ES-I3 (cell line): Measurements from ENCODE around the gene PLD5.
"Not testable (repeated sequence)": the region's sequence is repeated elsewhere in the genome, so short reads cannot be mapped to it uniquely, and the experiment has no call there.

Experiments used
- H3K36me3 ChIP-seq: 2 replicates; pipeline ENCODE4 v1.6.1; 2013; ENCODE audit warnings: mild to moderate bottlenecking, low read length, control low read depth, moderate library complexity; ENCODE audit not compliant: insufficient read depth
- H3K4me1 ChIP-seq: 2 replicates; pipeline ENCODE4 v1.6.1; 2013; ENCODE audit warnings: mild to moderate bottlenecking, control low read depth, low read length; ENCODE audit not compliant: insufficient read depth
- H3K9ac ChIP-seq: 2 replicates; pipeline ENCODE4 v1.6.1; 2013; ENCODE audit warnings: low read depth, mild to moderate bottlenecking, low read length, moderate library complexity
- H3K9me3 ChIP-seq: 2 replicates; pipeline ENCODE4 v1.6.1; 2013; ENCODE audit warnings: mild to moderate bottlenecking, low read length, moderate library complexity; ENCODE audit not compliant: control insufficient read depth, insufficient read depth

PLD5 gene

GRCh38 chr1:242187816-242188215 lies 336.7 kb downstream of the PLD5 start:
- H3K9ac ChIP-seq: no peak overlapping the region
- H3K36me3 ChIP-seq: no peaks in the 10 kb centered on the region
- no peaks in the 10 kb centered on the region for H3K9me3 ChIP-seq
- H3K4me1 ChIP-seq: no peaks in the 10 kb centered on the region

- Histone ChIP-seq H3K4me1 (no peaks in the 10 kb centered on the region), H3K9ac (no peak overlapping the region), H3K36me3 (no peaks in the 10 kb centered on the region), H3K9me3 (no peaks in the 10 kb centered on the region)
These were observed 337.3 kb downstream of the PLD5 start for GRCh38 chr1:242187171-242187570.

GRCh38 chr1:242185731-242186130 lies 338.8 kb downstream of the PLD5 start:
- H3K36me3 ChIP-seq: no peaks in the 10 kb centered on the region
- H3K9ac ChIP-seq: no peak overlapping the region
- H3K4me1 ChIP-seq: no peaks in the 10 kb centered on the region
- H3K9me3 ChIP-seq: no peaks in the 10 kb centered on the region

DNA sequence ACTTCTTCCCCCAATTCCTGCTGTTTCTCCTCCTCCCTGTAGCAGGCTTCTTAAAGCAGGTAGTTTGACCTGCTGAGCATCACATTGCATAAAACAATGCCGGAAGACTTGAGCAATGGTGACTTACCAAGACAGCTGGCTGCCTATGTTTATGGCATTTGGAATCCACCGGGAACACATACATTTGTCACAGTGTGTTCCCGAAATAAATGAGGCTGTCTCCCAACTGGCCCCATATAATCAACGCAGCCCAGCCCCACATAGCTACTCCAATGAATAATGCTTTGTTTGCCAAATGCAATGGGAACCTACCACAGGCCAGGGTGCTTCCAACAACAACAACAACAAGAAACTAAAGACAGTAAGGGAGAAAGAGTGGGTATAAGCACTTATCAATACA lies 339.5 kb downstream of the PLD5 start:
- no peaks in the 10 kb centered on the region; the same call in 1 of the 2 replicates for H3K4me1 ChIP-seq
- no peaks in the 10 kb centered on the region for H3K36me3 ChIP-seq
- H3K9ac ChIP-seq: no peak overlapping the region
- H3K9me3 ChIP-seq: no peaks in the 10 kb centered on the region

DNA sequence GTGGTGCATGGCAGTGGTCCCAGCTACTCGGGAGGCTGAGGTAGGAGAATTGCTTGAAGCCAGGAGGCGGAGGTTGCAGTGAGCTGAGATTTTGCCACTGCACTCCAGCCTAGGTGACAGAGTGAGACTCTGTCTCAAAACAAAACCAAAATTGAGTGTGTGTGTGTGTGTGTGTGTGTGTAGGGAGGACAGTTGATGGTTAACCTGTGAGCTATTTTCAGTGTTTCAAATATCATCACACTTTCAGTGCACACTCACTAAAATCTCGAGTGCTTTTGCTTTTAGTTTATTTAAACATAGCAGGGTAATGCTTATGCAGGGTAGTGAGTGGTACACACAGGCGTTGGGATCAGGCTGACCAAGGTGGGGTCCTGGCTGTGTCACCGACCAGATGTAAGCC lies 344.7 kb downstream of the PLD5 start:
- H3K9ac ChIP-seq, H3K9me3 ChIP-seq, H3K36me3 ChIP-seq, H3K4me1 ChIP-seq: not testable (repeated sequence)

DNA sequence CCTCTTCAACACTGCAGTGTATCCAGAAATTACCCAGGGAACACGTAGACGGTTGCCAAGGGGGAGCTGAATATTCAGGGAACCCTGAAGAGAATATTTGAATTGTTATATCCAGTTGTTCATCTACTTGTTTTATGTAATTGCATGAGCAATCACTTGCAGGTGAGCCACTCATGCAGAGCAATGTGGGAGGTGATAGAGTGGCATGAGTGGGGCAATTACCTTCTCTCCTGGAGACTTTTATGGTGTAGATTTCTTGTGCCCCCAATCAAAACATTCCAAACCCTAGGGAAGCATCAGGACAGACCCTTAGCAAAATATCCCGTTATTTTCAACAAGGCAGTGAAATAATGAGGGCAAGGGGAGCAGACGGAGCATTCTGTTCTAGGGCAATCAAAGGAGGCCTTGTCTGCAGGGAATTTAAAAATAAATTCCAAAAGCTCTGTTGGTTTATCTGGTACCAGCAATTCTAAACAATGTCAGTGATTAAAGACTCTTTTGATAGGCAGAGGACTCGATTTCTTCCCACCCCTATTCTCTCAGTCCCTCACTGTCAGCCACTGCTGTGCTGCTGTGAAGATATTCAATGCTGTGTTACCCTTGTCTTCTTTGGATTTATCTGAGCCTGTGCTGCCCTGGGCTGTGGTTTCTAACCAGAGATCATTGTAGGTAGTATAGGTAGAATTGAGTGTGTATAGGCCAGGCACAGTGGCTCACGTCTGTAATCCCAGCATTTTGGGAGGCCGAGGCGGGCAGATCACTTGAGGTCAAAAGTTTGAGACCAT lies 345.4 kb downstream of the PLD5 start:
- Histone ChIP-seq H3K9me3 (no peaks in the 10 kb centered on the region), H3K4me1 (peaks cover 9% of the 10 kb centered on the region; the same call in 1 of the 2 replicates), H3K36me3 (no peaks in the 10 kb centered on the region), H3K9ac (no peak overlapping the region)

- Histone ChIP-seq H3K9me3 (no peaks in the 10 kb centered on the region), H3K9ac (no peak overlapping the region), H3K36me3 (no peaks in the 10 kb centered on the region), H3K4me1 (peaks cover 9% of the 10 kb centered on the region; the same call in 1 of the 2 replicates)
These were observed 346.1 kb downstream of the PLD5 start for GRCh38 chr1:242178436-242178835.

- no peaks in the 10 kb centered on the region; the same call in 1 of the 2 replicates for H3K4me1 ChIP-seq
- H3K36me3 ChIP-seq: no peaks in the 10 kb centered on the region; the same call in 1 of the 2 replicates
- no peak overlapping the region for H3K9ac ChIP-seq
These were observed 362.4 kb downstream of the PLD5 start for GRCh38 chr1:242162140-242162539.

GRCh38 chr1:242147096-242147976 lies 377.2 kb downstream of the PLD5 start:
- H3K9ac ChIP-seq: no peak overlapping the region
- no peaks in the 10 kb centered on the region for H3K36me3 ChIP-seq
- H3K4me1 ChIP-seq: no peaks in the 10 kb centered on the region
- H3K9me3 ChIP-seq: no peaks in the 10 kb centered on the region

More at GRCh38 chr1:242162140-242162539, 362.4 kb downstream of the PLD5 start:
- no peaks in the 10 kb centered on the region; the same call in 1 of the 2 replicates for H3K9me3 ChIP-seq

- no peaks in the 10 kb centered on the region for H3K4me1 ChIP-seq
- no peaks in the 10 kb centered on the region for H3K36me3 ChIP-seq
- H3K9me3 ChIP-seq: no peaks in the 10 kb centered on the region
- no peak overlapping the region for H3K9ac ChIP-seq
These were observed 377.8 kb downstream of the PLD5 start for GRCh38 chr1:242146652-242147051.

DNA sequence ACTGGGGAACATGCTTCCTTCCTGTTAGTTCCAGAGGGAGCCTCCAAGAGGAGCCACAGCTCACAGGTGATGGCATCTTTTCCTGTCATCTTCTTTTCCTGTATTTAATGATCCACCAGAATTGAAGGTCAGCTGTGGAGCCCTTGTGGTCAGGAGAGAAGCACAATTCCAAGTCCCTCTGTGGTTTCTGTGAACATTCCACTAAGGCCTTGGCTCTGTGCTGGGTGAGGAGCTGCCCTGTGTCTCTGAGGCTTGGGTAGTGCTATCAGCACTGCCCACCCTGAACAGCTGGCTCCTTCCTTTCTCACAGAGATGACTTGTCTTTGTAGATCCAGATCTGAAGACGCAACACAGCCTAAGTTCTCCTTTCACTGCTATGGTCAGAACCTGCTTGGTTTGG lies 383.7 kb downstream of the PLD5 start:
- H3K4me1 ChIP-seq: no peaks in the 10 kb centered on the region
- no peaks in the 10 kb centered on the region for H3K36me3 ChIP-seq

DNA sequence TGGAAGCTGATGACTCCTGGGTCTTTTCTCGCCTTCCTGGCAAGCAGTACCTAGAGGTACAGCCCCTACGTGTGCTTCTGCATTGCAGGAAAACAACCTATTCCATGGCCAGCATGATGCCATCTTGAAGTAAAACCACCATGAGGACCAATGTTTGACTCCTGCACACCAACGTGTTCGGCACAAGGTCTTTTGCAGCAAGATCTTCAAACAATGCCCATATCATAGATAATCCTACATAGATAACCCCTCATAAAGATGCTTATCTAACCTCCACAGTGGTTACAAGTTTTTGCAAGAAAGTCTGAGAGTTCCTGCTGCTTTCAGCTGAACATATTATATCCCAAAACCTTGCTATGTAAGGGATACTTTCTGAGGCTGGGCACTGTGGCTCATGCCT lies 384.5 kb downstream of the PLD5 start:
- H3K4me1 ChIP-seq: no peaks in the 10 kb centered on the region
- H3K36me3 ChIP-seq: no peaks in the 10 kb centered on the region
- H3K9ac ChIP-seq: no peak overlapping the region

More for the DNA sequence above, 383.7 kb downstream of the PLD5 start:
- peaks cover 6% of the 10 kb centered on the region for H3K9me3 ChIP-seq
- no peak overlapping the region for H3K9ac ChIP-seq

GRCh38 chr1:242139442-242139841 lies 385.1 kb downstream of the PLD5 start:
- no peaks in the 10 kb centered on the region for H3K4me1 ChIP-seq
- H3K36me3 ChIP-seq: no peaks in the 10 kb centered on the region
- peaks cover 8% of the 10 kb centered on the region for H3K9me3 ChIP-seq
- H3K9ac ChIP-seq: no peak overlapping the region

More for the DNA sequence above, 384.5 kb downstream of the PLD5 start:
- peaks cover 8% of the 10 kb centered on the region for H3K9me3 ChIP-seq

- Histone ChIP-seq H3K9me3 (peaks cover 8% of the 10 kb centered on the region), H3K36me3 (no peaks in the 10 kb centered on the region), H3K4me1 (no peaks in the 10 kb centered on the region), H3K9ac (no peak overlapping the region)
These were observed 390.7 kb downstream of the PLD5 start for GRCh38 chr1:242133796-242134195.
